Pancreas (tissue), 10 donors: ENCODE results near the gene LLGL2. TPM values are rescaled to one million over a fixed set of nuclear protein-coding genes. Genes with fewer than 3 reads are reported as not detected.

Experiments used
- ATAC-seq, 4 donors: fragments of 200-7000 bp; cut with Tn5 transposase; one replicate each; pipeline versions ENCODE4 v1.8.0 to v1.9.1; 2020; ENCODE audit warnings: mild to moderate bottlenecking in 4 of 4, moderate library complexity in 4 of 4
- DNase-seq, 6 donors: peaks; one replicate each; pipeline ENCODE4 v3.0.0-alpha.2; 2020
- FAIRE-seq: peaks from 2 replicates; lab custom pipeline; 2012; peaks lifted over from hg19 to GRCh38; lab: Jason Lieb, UNC
- H3K27ac ChIP-seq, 4 donors: fragments of 200-600 bp; sonication (generic); 1 replicate in 3 of 4; 2 replicates in 1 of 4; pipeline versions ENCODE4 v1.5.0 to v1.8.0; 2020
- H3K27me3 ChIP-seq, 4 donors: fragments of 200-600 bp; one replicate each; pipeline ENCODE4 v1.8.0; 2021
- H3K36me3 ChIP-seq, 3 donors: fragments of 200-600 bp; sonication (generic) in 1 of 3; one replicate each; pipeline versions ENCODE4 v1.5.0 to v1.8.0; 2020 to 2021
- H3K4me1 ChIP-seq, 3 donors: fragments of 200-600 bp; one replicate each; pipeline ENCODE4 v1.8.0; 2021
- H3K4me3 ChIP-seq, 4 donors: fragments of 200-600 bp; sonication (generic) in 2 of 4; one replicate each; pipeline versions ENCODE4 v1.5.0 to v1.8.0; 2020 to 2021
- H3K9me3 ChIP-seq, 4 donors: fragments of 200-600 bp; one replicate each; pipeline ENCODE4 v1.8.0; 2021
- CTCF ChIP-seq, 4 donors: fragments of 200-600 bp; sonication (generic) in 3 of 4; IDR thresholded peaks; one replicate each; pipeline versions ENCODE4 v1.5.0 to v1.8.0; 2021; ENCODE audit warnings: antibody characterized with exemption in 4 of 4
- WGBS, 2 donors: extraction: QIAGEN DNeasy Blood & Tissue Kit; methylation state at CpG; one replicate each; pipeline ENCODE4 v1.1.7; 2013; 5-methylcytosine and 5-hydroxymethylcytosine counted together
- intact Hi-C, 3 donors: fragments of 100-400 bp; cut with DNase I; formaldehyde crosslinking; loops; one replicate each; pipeline versions ENCODE4 v1.11.1 to v1.14.2; 2022
- polyA plus RNA-seq, 2 donors: library from polyadenylated mRNA; stranded (reverse); fragments of 200-250 nt; gene quantifications; one replicate each; pipeline ENCODE4 v1.2.3, GENCODE V29; 2013
- total RNA-seq, 6 donors: library from RNA; stranded (reverse); fragmentation: NEBNext Ultra II Directional in 4 of 6; extraction: Animal tissue kit (Norgen Biotek cat#: 25700) in 4 of 6; gene quantifications; one replicate each; pipeline versions ENCODE4 v1.2.1 to v1.2.4, GENCODE V29; 2021 to 2023
- donor health status: healthy with polysubstance abuse.
- donor health status: DM: no; HTN: no; CAD: no; lungs with moderate emphysema.
- donor health status: DM: no; HTN: no; CAD: no.
- donor health status: control.
- donor health status: control.
- donor health status: Bipolar disorder and iron deficiency.
- donor health status: DM: yes; HTN: yes; CAD: no.
- donor health status: DM: no; HTN: no; CAD: no.
- donor health status: DM: no; HTN: no; CAD: no.
- donor health status: DM: yes; HTN: yes; CAD: no.

The LLGL2 gene
- total and polyA plus RNA-seq, 8 donors, result 87.8 to 296 (median 112) TPM

GRCh38 chr17:75513641-75514000 is 11.9 kb upstream of the LLGL2 start:
- no peak for FAIRE-seq
- no peaks in the 10 kb centered on the region for H3K9me3 ChIP-seq
- WGBS, 2 donors, result 67 to 82% methylated on average over 17 of the region's 17 CpGs
- H3K36me3 ChIP-seq, result no peaks in the 10 kb centered on the region
- H3K4me1 ChIP-seq, result peaks cover 11 to 34% (median 19%) of the 10 kb centered on the region in 3 donors
- DNase-seq, result peak in 1 of 6 donors; percentile 74
- intact Hi-C loops, result no loop called here
- no peaks in the 10 kb centered on the region for H3K27me3 ChIP-seq
- no peak for ATAC-seq
- peak overlapping the region in 1 of 4 donors; percentile 55 for H3K27ac ChIP-seq
- H3K4me3 ChIP-seq, result peak overlapping the region in 2 of 4 donors; percentile 97 to 98
- no peak for TF ChIP-seq CTCF (IDR thresholded peaks at IDR 0.05)

GRCh38 chr17:75514299-75514918 is 11.1 kb upstream of the LLGL2 start:
- FAIRE-seq (no peak), DNase-seq (peak in 5 of 6 donors; percentile 69 to 88 (median 80)), ATAC-seq (peak in 3 of 4 donors; percentile 2 to 8 (median 8))
- Histone ChIP-seq H3K9me3 (no peaks in the 10 kb centered on the region), H3K27ac (peak overlapping the region; percentile 48 to 75 (median 62)), H3K4me3 (peak overlapping the region; percentile 67 to 98 (median 90)), H3K36me3 (no peaks in the 10 kb centered on the region), H3K27me3 (no peaks in the 10 kb centered on the region), H3K4me1 (peaks cover 11 to 34% (median 19%) of the 10 kb centered on the region in 3 donors)
- intact Hi-C loops, result no loop called here
- WGBS, 2 donors, result 5 to 10% methylated on average over 15 of the region's 15 CpGs
- TF ChIP-seq CTCF (IDR thresholded peaks at IDR 0.05), result no peak

GRCh38 chr17:75514919-75515495 is 10.5 kb upstream of the LLGL2 start:
- 0 to 1% methylated on average over 23 to 50 of the region's 50 CpGs for WGBS, 2 donors
- TF ChIP-seq CTCF (IDR thresholded peaks at IDR 0.05), result no peak
- peaks cover 11 to 34% (median 19%) of the 10 kb centered on the region in 3 donors for H3K4me1 ChIP-seq
- no peak for ATAC-seq
- no peaks in the 10 kb centered on the region for H3K9me3 ChIP-seq
- FAIRE-seq, result no peak
- intact Hi-C loops, result no loop called here
- peak overlapping the region; percentile 48 to 75 (median 62) for H3K27ac ChIP-seq
- peak in 3 of 6 donors; percentile 66 to 80 (median 71) for DNase-seq
- peak overlapping the region; percentile 67 to 98 (median 90) for H3K4me3 ChIP-seq
- H3K36me3 ChIP-seq, result no peaks in the 10 kb centered on the region
- H3K27me3 ChIP-seq, result no peaks in the 10 kb centered on the region

DNA sequence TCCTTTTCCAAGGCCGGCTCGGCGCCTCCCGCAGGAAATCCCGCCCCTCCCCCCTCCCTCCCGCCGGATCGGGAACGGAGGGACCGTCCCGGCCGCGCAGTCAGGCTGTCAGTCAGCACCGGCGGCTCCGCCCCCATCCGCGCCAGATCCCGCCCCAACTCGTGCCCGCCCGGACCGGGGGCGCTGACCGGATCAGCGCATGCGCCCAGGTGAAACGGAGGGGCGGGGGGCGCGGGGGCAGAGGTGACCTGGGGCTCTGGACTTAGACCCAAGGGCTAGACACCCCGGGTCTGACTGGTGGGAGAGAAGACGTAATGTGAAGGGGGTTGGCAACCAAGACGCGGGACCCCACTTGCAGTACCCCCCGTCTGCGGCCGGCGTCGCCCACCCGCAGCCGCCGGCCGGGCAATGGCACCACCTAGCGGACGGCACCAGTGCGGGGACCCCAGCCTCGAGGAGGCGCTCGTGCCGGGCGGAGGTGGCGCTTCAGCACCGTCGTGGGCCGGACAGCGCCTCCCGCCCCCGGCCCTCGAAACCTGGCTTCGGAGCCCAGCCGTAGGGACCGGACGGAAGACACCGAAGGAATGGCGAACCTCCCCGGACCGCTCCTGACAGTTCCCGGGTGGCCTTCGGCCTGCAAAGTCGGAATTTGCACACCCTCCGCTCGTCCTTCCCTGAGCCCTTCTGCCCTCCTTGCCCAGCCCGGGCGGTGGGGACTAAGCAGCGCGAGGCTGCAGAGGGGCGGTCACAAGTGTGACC is 9.8 kb upstream of the LLGL2 start, which contains the start of gene CASKIN2:
CASKIN2 (minus strand) TSS at position 42 of the 759 bp plus-strand sequence. CDS start 1,733 bp downstream, outside the sequence.
- intact Hi-C loops, result no loop called here
- Histone ChIP-seq H3K27ac (peak within 1 kb of the TSS; percentile 57 to 75 (median 66)), H3K4me3 (peak within 1 kb of the TSS; percentile 67 to 98 (median 90)), H3K27me3 (no peaks in the 10 kb centered on the region), H3K36me3 (no peaks in the 10 kb centered on the region), H3K4me1 (peaks cover 11 to 34% (median 19%) of the 10 kb centered on the region in 3 donors), H3K9me3 (no peaks in the 10 kb centered on the region)
- FAIRE-seq (no peak), ATAC-seq (peak; percentile 85 to 90 (median 86)), DNase-seq (peak; percentile 96 to 99 (median 98))
- TF ChIP-seq CTCF (IDR thresholded peaks at IDR 0.05), result peak; percentile 86 to 95 (median 90)
- WGBS, 2 donors, result 0 to 1% methylated on average over 59 to 78 of the region's 78 CpGs
